ENCODE measurements around the gene TDRD12. TPM values are rescaled to one million over a fixed set of nuclear protein-coding genes. Genes with fewer than 3 reads are reported as not detected.

Gene TDRD12
- total and polyA plus RNA-seq, 2 experiments from 2014 or later: 0.68 to 2.8 TPM

- peaks cover 8% of the 10 kb centered on the region; the same call in 2 of the 3 replicates for H3K9me3 Mint-ChIP-seq
- H3K27me3 Mint-ChIP-seq (ENCODE audit: insufficient read depth, low read depth, poor library complexity): peaks cover 15% of the 10 kb centered on the region
- peaks cover 8% of the 10 kb centered on the region; the same call in 1 of the 2 replicates for H3K36me3 ChIP-seq (ENCODE audit: insufficient read depth)
- H3K9me2 ChIP-seq (ENCODE audit: insufficient read depth): peaks cover 4% of the 10 kb centered on the region
- TF ChIP-seq NANOG (IDR thresholded peaks at IDR 0.05; ENCODE audit: borderline replicate concordance): no peak
- TF ChIP-seq CREB1 (CRISPR knock-in tag; IDR thresholded peaks at IDR 0.05; ENCODE audit: low read depth): 0 out of 2 replicates have a peak, but pooled peaks have one; percentile 29
- TF ChIP-seq, protein P1, sequence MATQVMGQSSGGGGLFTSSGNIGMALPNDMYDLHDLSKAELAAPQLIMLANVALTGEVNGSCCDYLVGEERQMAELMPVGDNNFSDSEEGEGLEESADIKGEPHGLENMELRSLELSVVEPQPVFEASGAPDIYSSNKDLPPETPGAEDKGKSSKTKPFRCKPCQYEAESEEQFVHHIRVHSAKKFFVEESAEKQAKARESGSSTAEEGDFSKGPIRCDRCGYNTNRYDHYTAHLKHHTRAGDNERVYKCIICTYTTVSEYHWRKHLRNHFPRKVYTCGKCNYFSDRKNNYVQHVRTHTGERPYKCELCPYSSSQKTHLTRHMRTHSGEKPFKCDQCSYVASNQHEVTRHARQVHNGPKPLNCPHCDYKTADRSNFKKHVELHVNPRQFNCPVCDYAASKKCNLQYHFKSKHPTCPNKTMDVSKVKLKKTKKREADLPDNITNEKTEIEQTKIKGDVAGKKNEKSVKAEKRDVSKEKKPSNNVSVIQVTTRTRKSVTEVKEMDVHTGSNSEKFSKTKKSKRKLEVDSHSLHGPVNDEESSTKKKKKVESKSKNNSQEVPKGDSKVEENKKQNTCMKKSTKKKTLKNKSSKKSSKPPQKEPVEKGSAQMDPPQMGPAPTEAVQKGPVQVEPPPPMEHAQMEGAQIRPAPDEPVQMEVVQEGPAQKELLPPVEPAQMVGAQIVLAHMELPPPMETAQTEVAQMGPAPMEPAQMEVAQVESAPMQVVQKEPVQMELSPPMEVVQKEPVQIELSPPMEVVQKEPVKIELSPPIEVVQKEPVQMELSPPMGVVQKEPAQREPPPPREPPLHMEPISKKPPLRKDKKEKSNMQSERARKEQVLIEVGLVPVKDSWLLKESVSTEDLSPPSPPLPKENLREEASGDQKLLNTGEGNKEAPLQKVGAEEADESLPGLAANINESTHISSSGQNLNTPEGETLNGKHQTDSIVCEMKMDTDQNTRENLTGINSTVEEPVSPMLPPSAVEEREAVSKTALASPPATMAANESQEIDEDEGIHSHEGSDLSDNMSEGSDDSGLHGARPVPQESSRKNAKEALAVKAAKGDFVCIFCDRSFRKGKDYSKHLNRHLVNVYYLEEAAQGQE (IDR thresholded peaks at IDR 0.05; ENCODE audit: unreplicated experiment): no peak
- TF ChIP-seq, protein P2, sequence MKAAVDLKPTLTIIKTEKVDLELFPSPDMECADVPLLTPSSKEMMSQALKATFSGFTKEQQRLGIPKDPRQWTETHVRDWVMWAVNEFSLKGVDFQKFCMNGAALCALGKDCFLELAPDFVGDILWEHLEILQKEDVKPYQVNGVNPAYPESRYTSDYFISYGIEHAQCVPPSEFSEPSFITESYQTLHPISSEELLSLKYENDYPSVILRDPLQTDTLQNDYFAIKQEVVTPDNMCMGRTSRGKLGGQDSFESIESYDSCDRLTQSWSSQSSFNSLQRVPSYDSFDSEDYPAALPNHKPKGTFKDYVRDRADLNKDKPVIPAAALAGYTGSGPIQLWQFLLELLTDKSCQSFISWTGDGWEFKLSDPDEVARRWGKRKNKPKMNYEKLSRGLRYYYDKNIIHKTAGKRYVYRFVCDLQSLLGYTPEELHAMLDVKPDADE (IDR thresholded peaks at IDR 0.05): no peak
- no peak for TF ChIP-seq CTCF (conservative IDR thresholded peaks at IDR 0.05; ENCODE audit: low read depth in 2 of 2)
- DNase-seq (ENCODE audit: low spot score): peak; percentile 65
- H4K20me1 ChIP-seq (replicated peaks; ENCODE audit: insufficient read depth): no peaks in the 10 kb centered on the region
- peak overlapping the region; percentile 58 for H3K4me3 ChIP-seq
- no peak overlapping the region for H3K27ac Mint-ChIP-seq
- H3K4me1 ChIP-seq (ENCODE audit: insufficient read depth): peaks cover 6% of the 10 kb centered on the region; the same call in 1 of the 2 replicates
- peaks cover 9% of the 10 kb centered on the region for H3K4me1 Mint-ChIP-seq
- peaks cover 4% of the 10 kb centered on the region; the same call in 1 of the 2 replicates for H3K79me2 ChIP-seq (replicated peaks; ENCODE audit: insufficient read depth)
- H3F3A ChIP-seq (replicated peaks; ENCODE audit: low read depth): 0 out of 2 replicates have a peak, but pooled peaks cover 4% of the 10 kb centered on the region
- ATAC-seq: peak; percentile 75
- H3K4me3 Mint-ChIP-seq: peak overlapping the region; percentile 69; the same call in 2 of the 3 replicates
- peak overlapping the region; percentile 87 for H2AFZ ChIP-seq
- H3K27ac ChIP-seq (ENCODE audit: low read depth): no peak overlapping the region
- peaks cover 29% of the 10 kb centered on the region for H3K27me3 ChIP-seq (ENCODE audit: insufficient read depth)
- H3K4me2 ChIP-seq: peak overlapping the region; percentile 78
- peaks cover 13% of the 10 kb centered on the region for H3K36me3 Mint-ChIP-seq (ENCODE audit: low read depth)
Observed at GRCh38 chr19:32691952-32692726, 27.4 kb upstream of the TDRD12 start.

DNA sequence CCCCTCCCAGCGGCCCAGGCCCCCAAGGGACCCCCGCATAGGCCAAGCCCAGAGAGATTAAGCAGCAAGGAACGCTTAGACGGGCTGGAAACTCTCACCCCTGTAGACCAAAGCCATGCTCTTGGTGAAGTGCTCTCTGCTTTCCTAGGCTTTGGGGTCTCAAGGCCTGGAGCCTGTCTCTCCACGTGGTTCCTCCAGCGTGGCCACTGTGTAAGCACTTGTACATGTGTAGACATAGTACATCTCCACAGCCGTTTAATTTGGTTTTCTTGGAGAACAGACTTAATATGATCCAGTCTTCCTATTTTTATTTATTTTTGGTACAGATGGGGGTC is 26.9 kb upstream of the TDRD12 start:
- H3K4me1 Mint-ChIP-seq: peaks cover 13% of the 10 kb centered on the region
- DNase-seq (ENCODE audit: low spot score) (no peak), ATAC-seq (no peak)
- 0 out of 2 replicates have a peak, but pooled peaks cover 4% of the 10 kb centered on the region for H3F3A ChIP-seq (replicated peaks; ENCODE audit: low read depth)
- peak overlapping the region; percentile 76 for H2AFZ ChIP-seq
- H3K4me3 Mint-ChIP-seq: peak overlapping the region; percentile 69
- H3K27me3 ChIP-seq (ENCODE audit: insufficient read depth): peaks cover 29% of the 10 kb centered on the region
- H3K9me3 Mint-ChIP-seq: peaks cover 8% of the 10 kb centered on the region; the same call in 2 of the 3 replicates
- H3K27me3 Mint-ChIP-seq (ENCODE audit: insufficient read depth, low read depth, poor library complexity): peaks cover 15% of the 10 kb centered on the region
- H3K79me2 ChIP-seq (replicated peaks; ENCODE audit: insufficient read depth): peaks cover 4% of the 10 kb centered on the region; the same call in 1 of the 2 replicates
- peak overlapping the region; percentile 78 for H3K4me2 ChIP-seq
- peaks cover 6% of the 10 kb centered on the region for H3K4me1 ChIP-seq (ENCODE audit: insufficient read depth)
- peaks cover 8% of the 10 kb centered on the region; the same call in 1 of the 2 replicates for H3K36me3 ChIP-seq (ENCODE audit: insufficient read depth)
- H3K27ac ChIP-seq (ENCODE audit: low read depth): no peak overlapping the region
- H3K27ac Mint-ChIP-seq: no peak overlapping the region
- H4K20me1 ChIP-seq (replicated peaks; ENCODE audit: insufficient read depth): no peaks in the 10 kb centered on the region
- peaks cover 4% of the 10 kb centered on the region for H3K9me2 ChIP-seq (ENCODE audit: insufficient read depth)
- H3K4me3 ChIP-seq: peak overlapping the region; percentile 58
- peaks cover 16% of the 10 kb centered on the region for H3K36me3 Mint-ChIP-seq (ENCODE audit: low read depth)
- TF ChIP-seq, protein P1 (IDR thresholded peaks at IDR 0.05; ENCODE audit: unreplicated experiment): no peak
- TF ChIP-seq ZNF114 (CRISPR knock-in tag; IDR thresholded peaks at IDR 0.05) (no peak), POLR2AphosphoS5 (IDR thresholded peaks at IDR 0.05; ENCODE audit: low read depth) (no peak), EZH2 (IDR thresholded peaks at IDR 0.05; ENCODE audit: low read depth, unreplicated experiment) (no peak)
- TF ChIP-seq, protein P2 (IDR thresholded peaks at IDR 0.05): no peak
